Activated CD4-positive, alpha-beta T cell treated with anti-CD3 and anti-CD28 coated beads, Interleukin-2, amount 50 U/mL, for 1 hour (primary cell): Measurements from ENCODE around the gene BSN.

Source experiments
- DNase-seq: peaks from one replicate; pipeline ENCODE4 v3.0.0-alpha.2; 2020

BSN gene

DNA sequence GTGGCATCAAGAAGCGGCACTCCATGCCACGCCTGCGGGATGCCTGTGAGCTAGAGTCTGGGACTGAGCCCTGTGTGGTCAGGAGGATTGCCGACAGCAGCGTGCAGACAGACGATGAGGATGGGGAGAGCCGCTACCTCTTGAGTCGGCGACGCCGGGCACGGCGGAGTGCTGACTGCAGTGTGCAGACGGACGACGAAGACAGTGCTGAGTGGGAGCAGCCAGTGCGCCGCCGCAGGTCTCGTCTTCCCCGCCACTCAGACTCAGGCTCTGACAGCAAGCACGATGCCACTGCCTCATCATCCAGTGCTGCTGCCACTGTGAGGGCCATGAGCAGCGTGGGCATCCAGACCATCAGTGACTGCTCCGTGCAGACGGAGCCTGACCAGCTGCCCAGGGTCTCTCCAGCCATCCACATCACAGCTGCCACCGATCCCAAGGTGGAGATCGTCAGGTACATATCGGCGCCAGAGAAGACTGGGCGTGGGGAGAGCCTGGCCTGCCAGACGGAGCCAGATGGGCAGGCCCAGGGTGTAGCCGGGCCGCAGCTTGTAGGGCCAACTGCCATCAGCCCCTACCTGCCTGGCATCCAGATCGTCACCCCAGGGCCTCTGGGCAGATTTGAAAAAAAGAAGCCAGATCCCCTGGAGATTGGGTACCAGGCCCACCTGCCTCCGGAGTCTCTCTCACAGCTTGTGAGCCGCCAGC, 103.1 kb downstream of the BSN start:
- DNase-seq: no peak

DNA sequence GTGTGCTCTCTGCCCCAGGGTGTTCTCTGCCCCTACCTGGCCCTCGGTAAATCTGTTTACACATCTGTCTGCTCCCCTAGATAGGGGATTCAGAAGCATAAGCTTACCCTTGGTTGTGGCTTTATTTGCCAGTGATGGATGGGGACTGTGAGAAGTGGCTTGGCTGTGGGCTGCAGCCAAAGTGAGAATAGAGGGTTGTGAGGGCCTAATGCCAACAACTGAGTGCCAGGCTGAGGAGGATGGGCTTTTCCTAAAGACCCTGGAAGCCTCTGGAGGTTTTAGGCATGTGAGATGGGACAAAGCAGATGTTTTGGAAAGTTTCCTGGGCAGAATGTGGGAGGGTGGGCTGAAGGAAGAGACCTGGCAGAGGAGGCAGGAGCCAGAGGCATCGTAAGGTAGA, 104.4 kb downstream of the BSN start:
- DNase-seq: no peak

DNA sequence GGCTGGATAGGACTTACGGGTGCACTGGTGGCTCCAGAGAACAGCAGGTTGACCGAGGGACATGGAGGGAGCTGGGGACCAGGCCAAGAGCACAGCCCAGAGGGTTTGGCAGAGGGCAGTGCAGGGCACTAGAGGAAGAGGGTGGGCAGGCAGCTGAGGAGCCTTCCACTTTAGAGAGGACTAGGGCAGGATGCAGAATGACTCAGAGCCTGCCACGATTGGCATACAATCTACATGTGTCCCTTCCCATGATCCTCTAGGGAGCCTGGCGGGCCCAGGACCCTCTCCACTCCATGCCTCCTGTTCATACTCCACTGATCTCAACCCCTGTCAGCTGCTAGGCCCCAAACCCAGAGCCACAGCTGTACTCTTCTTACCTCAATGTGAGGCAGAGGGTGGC, 105.5 kb downstream of the BSN start:
- DNase-seq: no peak

DNA sequence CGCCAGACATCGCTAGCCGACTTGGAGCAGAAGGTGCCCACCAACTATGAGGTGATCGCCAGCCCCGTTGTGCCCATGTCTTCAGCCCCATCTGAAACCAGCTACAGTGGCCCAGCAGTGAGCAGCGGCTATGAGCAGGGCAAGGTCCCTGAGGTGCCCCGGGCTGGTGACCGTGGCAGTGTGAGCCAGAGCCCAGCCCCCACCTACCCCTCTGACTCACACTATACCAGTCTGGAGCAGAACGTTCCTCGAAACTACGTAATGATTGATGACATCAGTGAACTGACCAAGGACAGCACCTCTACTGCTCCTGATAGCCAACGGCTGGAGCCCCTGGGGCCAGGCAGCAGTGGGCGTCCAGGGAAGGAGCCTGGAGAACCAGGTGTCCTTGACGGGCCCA, 107.0 kb downstream of the BSN start:
- no peak for DNase-seq

DNA sequence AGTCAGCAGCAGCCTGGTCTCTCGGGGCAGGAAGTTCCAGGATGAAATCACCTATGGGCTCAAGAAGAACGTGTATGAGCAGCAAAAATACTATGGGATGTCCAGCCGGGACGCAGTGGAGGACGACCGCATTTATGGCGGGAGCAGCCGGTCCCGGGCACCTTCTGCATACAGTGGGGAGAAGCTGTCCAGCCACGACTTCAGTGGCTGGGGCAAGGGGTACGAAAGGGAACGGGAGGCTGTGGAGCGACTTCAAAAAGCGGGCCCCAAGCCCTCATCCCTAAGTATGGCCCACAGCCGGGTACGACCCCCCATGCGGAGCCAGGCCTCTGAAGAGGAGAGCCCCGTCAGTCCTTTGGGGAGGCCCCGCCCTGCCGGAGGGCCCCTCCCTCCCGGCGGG, 107.7 kb downstream of the BSN start:
- no peak for DNase-seq

DNA sequence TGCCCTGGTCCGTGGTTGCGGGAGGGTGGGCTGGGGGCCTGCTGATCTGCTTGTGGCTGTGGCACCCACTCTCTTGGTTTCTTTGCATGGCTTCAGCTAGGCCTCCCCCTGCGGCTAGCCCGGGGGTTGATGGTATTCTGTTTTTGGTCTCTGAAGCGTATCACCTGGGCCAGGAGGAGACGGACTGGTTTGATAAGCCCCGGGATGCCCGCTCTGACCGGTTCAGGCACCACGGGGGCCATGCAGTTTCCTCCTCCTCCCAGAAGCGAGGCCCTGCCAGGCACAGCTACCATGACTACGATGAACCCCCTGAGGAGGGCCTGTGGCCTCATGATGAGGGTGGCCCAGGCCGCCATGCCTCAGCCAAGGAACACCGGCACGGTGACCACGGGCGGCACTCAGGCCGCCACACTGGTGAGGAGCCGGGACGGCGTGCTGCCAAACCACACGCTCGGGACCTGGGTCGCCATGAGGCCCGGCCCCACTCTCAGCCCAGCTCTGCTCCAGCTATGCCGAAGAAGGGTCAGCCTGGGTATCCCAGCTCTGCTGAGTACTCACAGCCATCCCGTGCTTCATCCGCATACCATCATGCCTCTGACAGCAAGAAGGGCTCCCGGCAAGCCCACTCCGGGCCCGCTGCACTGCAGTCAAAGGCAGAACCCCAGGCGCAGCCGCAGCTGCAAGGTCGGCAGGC, 108.6 kb downstream of the BSN start:
- DNase-seq: no peak

DNA sequence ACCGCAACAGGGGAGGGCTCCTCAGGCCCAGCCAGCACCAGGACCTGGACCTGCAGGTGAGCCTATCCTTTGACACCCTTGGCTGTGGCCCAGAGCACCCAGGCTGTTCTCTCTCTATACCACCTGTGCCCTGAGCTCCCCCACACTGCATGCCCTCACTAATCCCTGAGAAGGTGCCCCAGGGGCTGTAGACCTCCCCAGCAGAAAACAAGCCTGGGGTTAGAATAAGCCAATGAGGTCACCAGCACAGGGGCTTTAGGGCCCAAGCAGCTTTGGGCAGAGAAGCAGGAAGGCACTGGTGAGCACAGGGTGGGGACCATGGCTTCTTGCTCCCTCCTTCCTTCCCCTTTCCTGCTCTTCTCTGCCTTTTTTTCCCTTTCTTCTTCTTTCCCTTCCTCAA, 109.6 kb downstream of the BSN start:
- DNase-seq: no peak

DNA sequence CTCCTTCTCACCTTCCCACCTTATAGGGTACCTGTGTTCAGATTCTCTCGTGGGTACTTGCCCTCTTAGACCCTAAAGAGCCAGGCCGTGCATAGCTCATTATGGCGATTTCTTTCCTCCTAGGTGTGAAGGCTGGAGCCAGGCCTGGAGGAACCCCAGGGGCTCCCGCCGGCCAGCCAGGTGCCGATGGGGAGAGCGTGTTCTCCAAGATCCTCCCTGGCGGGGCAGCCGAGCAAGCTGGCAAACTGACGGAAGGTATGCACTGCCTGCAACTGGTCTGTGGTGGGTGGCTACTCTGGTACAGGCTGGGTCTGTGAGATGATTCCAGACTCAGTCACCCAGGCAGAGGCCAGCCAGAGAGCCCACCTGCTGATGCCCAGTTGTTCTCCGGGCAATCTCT, 110.0 kb downstream of the BSN start:
- DNase-seq: no peak

DNA sequence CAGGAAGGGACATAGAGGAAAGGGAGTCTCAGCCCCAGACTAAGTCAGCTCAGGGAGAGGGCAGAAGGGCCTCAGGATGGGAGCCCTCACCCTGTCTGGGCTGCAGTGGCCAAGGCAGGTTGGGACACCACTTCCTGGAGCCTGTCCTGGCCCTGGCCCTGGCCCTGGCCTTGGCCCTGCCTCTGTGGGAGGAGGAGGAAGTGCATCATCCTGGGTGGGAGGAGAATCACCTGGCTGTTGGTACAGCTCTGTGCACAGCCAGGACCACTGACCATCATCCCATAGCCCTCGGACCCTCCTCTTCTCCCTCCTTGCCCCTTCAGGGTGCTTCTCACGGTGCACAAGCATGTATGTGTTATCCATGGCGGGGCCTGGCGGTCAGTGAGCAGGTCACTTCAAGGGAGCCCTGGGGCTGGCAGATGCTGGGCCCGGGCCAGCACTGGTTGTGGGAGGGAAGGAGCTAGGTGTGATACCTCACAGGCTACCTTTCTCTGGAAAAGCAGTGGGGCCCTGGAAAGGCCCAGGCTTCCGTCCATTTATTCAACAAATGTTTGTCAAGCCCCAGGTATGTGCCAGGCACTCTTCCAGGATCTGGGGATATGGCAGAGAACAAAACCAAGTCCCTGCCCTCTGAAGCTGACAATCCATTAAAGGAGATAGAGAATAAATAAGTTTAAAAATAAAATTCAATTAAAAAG, 111.7 kb downstream of the BSN start:
- DNase-seq: no peak

DNA sequence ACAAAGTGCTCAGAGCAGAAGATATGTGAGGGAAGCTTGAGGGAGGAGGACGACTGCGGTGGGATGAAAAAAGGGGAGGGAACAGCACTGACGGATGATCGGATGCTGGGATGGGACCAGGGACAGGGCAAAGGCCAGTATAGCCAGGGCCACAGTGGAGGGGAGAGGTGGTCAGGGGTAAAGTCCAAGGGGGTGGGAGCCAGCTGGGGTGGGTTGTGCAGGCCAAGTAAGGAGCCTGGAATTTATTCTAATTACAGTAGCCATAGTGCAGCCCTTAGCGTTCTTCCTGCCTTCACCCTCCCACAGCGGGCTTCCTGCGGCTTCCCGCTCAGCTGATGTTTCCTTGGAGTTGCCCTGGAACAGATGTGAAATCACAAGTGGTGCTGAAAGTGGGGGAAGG, 112.3 kb downstream of the BSN start:
- no peak for DNase-seq

DNA sequence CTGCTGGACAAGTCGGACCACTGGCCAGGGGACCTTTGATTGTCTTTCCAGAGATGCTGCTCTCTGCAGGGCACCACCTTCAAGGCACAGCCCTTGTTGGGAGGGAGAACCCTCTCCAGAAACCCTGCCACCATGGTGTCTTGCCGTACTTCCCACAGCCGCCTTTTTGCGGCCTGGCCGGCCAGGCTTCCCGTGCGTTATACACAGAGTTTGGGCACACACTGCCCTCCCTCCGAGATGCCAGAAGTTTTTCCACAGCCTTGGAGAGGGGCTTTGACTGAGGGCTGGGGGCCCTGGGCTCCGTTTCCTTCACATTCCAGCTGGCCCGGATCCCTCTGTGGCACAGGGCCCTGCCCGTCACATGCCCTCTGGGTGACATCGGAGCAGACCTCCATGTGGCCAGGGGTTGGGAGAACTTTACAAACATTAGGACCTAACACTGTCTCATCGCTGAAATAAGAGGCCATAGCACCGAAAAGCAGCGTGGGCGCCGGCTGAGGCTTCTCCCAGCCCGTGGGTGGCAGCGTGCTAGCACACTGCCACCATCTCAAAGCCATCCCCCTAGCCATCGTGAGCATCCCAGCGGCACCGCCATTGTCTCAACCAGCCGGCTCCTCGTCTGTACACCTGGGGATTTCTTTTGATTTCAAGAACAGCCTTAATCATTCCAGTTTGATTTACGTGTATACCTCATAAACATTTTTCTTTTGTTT, 113.6 kb downstream of the BSN start:
- DNase-seq: no peak

DNA sequence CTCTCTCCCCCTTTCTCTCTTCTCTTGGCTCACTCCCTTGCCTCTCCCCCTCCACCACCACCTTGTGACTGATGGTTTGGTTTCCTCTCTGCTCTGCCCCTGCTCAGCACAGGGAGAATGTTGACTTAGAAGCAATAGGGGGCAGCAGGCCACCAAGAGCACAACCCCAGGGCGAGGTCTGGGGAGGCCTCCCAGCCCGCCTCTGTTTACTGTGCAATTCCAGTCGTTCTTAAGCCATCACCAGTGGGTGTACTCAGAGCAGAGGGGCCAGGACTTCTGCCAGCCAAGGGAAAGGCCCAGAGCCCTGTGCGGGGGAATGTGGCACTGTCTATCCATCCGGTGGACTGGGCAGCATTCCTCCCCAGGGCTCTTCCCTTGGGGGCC, 114.1 kb downstream of the BSN start:
- DNase-seq: no peak

DNA sequence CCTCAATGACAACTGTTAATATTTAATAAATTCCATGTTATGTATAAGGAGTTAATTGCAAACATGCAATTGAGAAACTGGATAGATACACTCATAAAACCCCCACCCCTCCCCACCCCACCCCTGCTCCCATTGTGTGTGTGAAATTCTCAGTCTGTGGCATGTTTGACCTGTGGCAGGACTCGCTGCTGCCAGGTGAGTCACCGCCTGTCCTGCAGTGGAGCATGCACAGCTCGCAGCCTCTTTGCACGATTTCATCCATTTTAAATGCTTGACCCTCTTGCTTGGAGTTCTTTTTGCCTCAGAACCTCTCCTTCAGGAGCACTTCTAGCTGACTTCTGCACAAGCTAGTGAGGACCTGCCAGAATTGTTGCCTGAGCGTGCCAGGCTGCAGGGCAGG, 114.6 kb downstream of the BSN start:
- no peak for DNase-seq

DNA sequence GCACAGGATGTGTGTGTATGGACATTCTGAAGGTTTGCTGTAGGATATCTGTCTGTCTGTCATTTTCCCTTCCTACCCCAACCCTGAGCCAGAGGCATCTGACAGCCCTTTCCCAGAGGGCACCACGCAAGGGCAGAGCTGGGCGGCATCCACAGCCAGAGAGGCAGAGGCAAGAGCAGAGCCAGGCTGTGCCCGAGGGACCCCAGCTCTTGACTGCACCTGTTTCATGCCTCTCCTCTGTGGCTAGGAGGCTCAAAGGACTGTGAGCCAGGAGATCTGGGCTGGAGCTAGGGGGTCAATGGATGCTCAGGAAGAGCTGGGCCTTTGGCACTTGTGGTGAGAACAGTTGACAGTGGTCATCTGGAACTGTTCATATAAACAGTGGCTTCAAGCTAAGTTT, 115.1 kb downstream of the BSN start:
- no peak for DNase-seq

DNA sequence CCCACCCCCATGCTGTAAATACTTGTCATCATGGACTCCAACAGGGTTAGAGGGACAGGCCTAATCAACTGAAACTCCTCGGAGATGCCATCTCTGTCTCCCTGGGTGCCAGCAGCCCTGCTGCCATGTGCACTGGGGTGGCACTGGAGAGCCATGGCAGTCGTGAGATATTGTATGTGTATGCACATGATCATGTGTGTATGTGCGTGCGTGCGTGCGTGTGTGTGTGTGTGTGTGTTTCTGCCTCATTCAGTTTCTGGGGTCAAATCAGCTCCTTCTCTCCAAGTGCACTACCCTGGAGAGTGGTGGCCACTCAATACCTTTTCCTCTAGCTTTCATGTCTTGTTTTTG, 116.6 kb downstream of the BSN start:
- no peak for DNase-seq

DNA sequence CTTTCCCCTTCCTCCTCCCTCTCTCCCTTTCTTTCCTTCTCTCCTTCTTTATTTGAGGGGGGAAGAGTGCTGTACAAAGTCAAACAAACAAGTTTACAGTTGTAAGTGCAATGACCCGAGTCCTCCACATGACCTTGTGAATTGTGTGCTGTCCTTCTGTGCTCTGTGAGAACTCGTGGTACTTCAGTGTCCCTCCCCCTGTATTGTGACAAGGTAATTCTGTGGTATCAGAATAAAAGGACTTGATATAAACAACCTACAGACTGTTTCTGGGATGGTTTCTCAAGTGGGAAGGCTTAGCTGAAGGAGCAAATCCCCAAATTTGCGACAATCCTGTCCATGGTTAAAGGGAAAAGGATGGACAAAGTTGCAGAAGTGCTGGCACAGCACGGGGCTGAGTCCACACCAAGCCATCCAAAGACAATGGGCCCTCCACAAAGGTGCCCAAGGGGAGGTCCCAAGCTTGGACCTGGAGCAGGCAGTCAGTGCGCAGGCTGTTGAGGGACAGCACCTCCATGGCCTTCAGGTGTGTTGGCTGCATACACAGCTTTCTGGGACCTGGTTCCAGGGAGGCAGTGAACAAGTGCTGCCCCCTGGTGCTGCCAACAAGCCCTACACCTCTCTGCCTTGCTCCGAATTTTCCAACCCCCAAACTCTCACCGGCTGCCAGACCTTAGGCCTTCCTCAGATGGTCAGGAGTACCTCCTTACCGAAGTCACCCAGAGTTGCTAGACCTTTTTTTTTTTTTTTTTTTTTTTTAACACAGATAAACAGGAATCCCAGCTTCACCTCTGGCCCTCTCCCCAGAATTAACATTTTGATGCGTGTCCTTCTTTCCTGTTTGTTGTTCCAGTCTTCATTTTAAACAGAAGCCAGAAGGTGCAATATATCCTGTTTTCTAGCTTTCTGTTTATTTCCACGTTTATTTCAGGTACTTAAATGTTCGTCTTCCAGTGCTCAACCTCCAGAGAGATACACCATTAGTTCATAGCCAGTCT, 117.3 kb downstream of the BSN start:
- DNase-seq: peak; percentile 70

DNA sequence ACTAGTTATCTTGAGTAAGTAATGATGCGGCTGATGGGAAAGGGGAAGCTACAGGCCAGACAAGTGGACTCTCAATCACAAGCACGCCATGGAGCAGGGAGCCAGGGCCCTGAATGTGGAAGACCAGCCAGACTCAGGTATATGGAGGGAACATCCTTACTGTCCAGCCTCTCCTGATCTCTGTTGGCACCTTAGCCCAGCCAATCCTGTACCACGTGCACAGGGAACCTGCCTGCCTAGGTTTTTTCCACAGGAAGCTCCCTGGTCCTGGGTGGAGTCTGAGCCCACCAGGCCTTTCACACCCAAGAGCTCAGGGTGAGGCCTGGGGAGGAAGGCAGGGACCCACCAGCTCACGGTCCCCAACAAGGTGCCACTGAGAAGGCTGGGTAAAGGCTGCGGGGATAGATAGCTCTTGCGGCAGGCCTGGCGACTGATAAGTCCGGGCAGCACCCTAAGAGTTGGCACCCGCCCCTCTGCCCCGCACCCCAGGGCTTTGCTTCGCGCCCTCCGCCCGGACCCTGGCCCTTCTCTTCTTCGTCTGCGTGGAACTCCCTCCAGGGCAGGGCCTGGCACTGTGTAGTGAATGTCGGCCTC, 118.9 kb downstream of the BSN start:
- no peak for DNase-seq

DNA sequence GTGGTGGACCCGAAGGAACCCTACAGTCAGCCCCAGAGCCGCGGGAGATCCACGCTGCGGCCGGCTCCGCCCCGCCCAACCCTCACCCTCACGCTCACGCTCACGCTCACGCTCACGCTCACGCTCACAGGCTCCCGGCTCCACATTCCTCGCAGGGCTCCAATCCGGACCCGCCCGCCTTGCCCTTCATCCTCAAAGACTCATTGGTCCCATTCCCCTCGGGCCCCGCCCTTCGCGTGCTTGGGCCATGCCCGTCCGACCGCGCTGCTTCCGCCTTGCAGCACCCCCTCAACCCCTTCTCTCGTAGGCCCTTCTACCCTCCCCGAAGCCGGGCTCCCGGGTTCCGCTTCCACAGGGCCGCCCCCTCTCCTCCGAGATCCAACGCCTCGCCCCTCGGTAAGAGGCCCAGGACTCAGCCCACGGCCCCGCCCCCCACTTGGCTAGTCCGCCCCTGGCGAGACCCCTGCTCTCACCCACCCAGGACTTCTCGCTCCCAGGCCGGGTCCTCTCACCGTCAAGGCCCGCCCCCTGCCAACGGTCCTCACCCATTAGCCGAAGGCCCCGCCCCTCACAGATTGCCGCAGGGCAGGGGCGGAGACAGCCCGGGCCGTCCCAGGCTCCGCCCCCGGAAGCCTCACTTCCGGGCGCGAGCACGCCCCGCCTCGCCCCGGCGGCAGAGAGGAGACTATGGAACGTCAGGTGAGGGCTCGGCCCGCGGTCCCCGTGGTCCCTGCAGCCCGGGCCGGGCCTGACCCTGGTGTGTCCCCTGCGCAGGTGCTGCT, 119.6 kb downstream of the BSN start, which contains the start of gene APEH:
Gene APEH (plus strand): TSS at position 637 of the 782 bp plus-strand sequence. CDS start 51 bp downstream, at position 688.
- peak; percentile 94 for DNase-seq

DNA sequence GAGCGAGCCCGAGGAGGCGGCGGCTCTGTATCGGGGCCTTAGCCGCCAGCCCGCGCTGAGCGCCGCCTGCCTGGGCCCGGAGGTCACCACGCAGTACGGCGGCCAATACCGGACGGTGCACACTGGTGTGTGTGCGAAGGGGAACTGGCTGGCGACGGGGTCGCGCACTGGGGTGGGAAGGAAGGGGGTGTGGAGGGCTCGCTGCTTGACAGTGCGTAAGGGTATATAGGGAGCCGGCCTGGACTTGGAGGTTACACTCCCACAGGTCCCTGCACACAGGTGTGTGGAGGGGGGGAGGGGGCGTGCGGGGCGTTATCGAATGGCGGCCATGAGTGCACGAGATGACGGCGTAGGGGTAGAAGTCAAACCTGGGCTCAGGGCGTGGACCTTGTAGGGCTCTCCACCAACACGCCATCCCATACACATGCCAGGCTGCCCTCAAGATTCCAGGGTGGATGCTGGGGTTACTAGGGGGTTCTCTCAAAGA, 120.3 kb downstream of the BSN start:
- DNase-seq: peak; percentile 27

DNA sequence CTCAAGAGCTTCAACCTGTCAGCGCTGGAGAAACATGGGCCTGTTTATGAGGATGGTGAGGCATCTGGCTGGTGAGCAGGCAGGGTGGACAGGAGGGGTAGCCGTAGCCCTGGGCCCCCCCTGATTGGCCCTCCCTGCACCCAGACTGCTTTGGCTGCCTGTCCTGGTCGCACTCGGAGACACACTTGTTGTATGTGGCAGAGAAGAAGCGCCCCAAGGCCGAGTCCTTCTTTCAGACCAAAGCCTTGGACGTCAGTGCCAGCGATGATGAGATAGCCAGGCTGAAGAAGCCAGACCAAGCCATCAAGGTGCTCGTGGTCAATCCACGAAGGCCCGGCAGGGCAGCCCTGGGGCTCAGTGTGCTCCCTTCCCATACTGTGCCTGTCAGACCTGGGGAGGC, 121.6 kb downstream of the BSN start:
- no peak for DNase-seq
